B cell (primary cell): Measurements from ENCODE around the gene ANKMY2. TPM values are rescaled to one million over a fixed set of nuclear protein-coding genes. Genes with fewer than 3 reads are reported as not detected.

Source experiments
- ATAC-seq: fragments of 200-7000 bp; cut with Tn5 transposase; one replicate; pipeline ENCODE4 v1.10.0; 2021; ENCODE audit warnings: low read depth, mild to moderate bottlenecking, moderate number of reproducible peaks, moderate library complexity
- CTCF ChIA-PET: fragments of 350-600 bp; sonication (Branson Sonifier 250); formaldehyde crosslinking; loops from one replicate; lab custom pipeline; 2021; ENCODE audit warnings: antibody characterized with exemption, inconsistent platforms; lab: Charles Lee
- POLR2A ChIA-PET: fragments of 350-600 bp; sonication (Branson Sonifier 250); formaldehyde crosslinking; loops from one replicate; lab custom pipeline; 2021; ENCODE audit warnings: antibody characterized with exemption; lab: Charles Lee
- DNase-seq: peaks from one replicate; pipeline ENCODE4 v3.0.0; 2013
- H2AFZ ChIP-seq: 2 replicates; pipeline ENCODE4 v1.6.1; 2012; ENCODE audit warnings: mild to moderate bottlenecking, low read depth, low read length; ENCODE audit not compliant: insufficient read depth, poor library complexity, severe bottlenecking
- H3K27ac ChIP-seq, 2 donors: 1 replicate in 1 of 2; 2 replicates in 1 of 2; pipeline ENCODE4 v1.5.1; 2012 to 2013; ENCODE audit warnings: low read length in 2 of 2, mild to moderate bottlenecking in 2 of 2, moderate library complexity in 1 of 2
- H3K27me3 ChIP-seq, 4 experiments: fragments of 200-600 bp in 1 of 4; sonication (generic) in 1 of 4; replicated peaks in 1 of 4; 1 replicate in 2 of 4; 2 replicates in 2 of 4; pipeline versions ENCODE4 v1.6.1 to v1.7.0; 2013 to 2016; ENCODE audit warnings: low read length in 3 of 4, mild to moderate bottlenecking in 2 of 4, mixed read lengths in 1 of 4, moderate library complexity in 1 of 4; ENCODE audit not compliant: insufficient read depth in 4 of 4, control insufficient read depth in 3 of 4; ENCODE audit errors: control extremely low read depth in 1 of 4
- H3K36me3 ChIP-seq, 2 experiments: replicated peaks in 1 of 2; 1 replicate in 1 of 2; 2 replicates in 1 of 2; pipeline versions ENCODE4 v1.6.1 to v1.7.1; 2013; ENCODE audit warnings: low read length in 1 of 2; ENCODE audit not compliant: insufficient read depth in 2 of 2, control insufficient read depth in 1 of 2; ENCODE audit errors: control extremely low read depth in 1 of 2, extremely low read depth in 1 of 2
- H3K4me1 ChIP-seq, 2 donors: fragments of 200-600 bp in 1 of 2; sonication (generic) in 1 of 2; 1 replicate in 1 of 2; 2 replicates in 1 of 2; pipeline versions ENCODE4 v1.5.1 to v1.6.1; 2013 to 2017; ENCODE audit warnings: low read length in 2 of 2; ENCODE audit not compliant: control insufficient read depth in 2 of 2, insufficient read depth in 2 of 2
- H3K4me2 ChIP-seq: replicated peaks from 2 replicates; pipeline ENCODE3; 2012; ENCODE audit warnings: mild to moderate bottlenecking, low read depth, low read length; ENCODE audit not compliant: poor library complexity, severe bottlenecking
- H3K4me3 ChIP-seq, 5 experiments: fragments of 200-600 bp in 1 of 5; sonication (generic) in 1 of 5; 1 replicate in 3 of 5; 2 replicates in 2 of 5; pipeline versions ENCODE4 v1.5.1 to v1.7.0; 2011 to 2016; ENCODE audit warnings: low read length in 4 of 5, mild to moderate bottlenecking in 4 of 5, low read depth in 2 of 5, control low read depth in 1 of 5, moderate library complexity in 1 of 5; ENCODE audit not compliant: insufficient read depth in 1 of 5; ENCODE audit errors: control extremely low read depth in 1 of 5, extremely low read depth in 1 of 5
- H3K79me2 ChIP-seq: fragments of 200-600 bp; sonication (generic); one replicate; pipeline ENCODE4 v1.6.0; 2016; ENCODE audit warnings: low read length; ENCODE audit not compliant: control insufficient read depth, insufficient read depth
- H3K9ac ChIP-seq: fragments of 200-600 bp; sonication (generic); 2 replicates; pipeline ENCODE4 v1.6.1; 2017; ENCODE audit warnings: mild to moderate bottlenecking, low read length, moderate library complexity
- H3K9me3 ChIP-seq, 3 donors: one replicate each; pipeline versions ENCODE4 v1.6.1 to v1.7.1; 2013; ENCODE audit warnings: low read length in 2 of 3; ENCODE audit not compliant: control insufficient read depth in 2 of 3, insufficient read depth in 1 of 3; ENCODE audit errors: control extremely low read depth in 1 of 3
- H4K20me1 ChIP-seq: 2 replicates; pipeline ENCODE4 v1.6.0; 2012; ENCODE audit warnings: mild to moderate bottlenecking, low read length; ENCODE audit not compliant: insufficient read depth, control insufficient read depth, poor library complexity, severe bottlenecking
- H3K27ac Mint-ChIP-seq: one replicate; pipeline ENCODE4 v1.8.0; 2021; ENCODE audit warnings: mixed read lengths
- H3K27me3 Mint-ChIP-seq: one replicate; pipeline ENCODE4 v1.8.0; 2021; ENCODE audit warnings: mixed read lengths
- H3K4me1 Mint-ChIP-seq: one replicate; pipeline ENCODE4 v1.8.0; 2021; ENCODE audit warnings: mixed read lengths
- H3K4me3 Mint-ChIP-seq: one replicate; pipeline ENCODE4 v1.8.0; 2021; ENCODE audit warnings: mixed read lengths
- H3K9me3 Mint-ChIP-seq: one replicate; pipeline ENCODE4 v1.8.0; 2022; ENCODE audit warnings: mixed read lengths; ENCODE audit not compliant: insufficient read depth
- EZH2 ChIP-seq: IDR thresholded peaks from 2 replicates; pipeline ENCODE4 v1.6.1; 2012; ENCODE audit warnings: borderline replicate concordance, low read depth, mild to moderate bottlenecking, moderate library complexity, low read length; ENCODE audit not compliant: insufficient read depth, poor library complexity, severe bottlenecking
- WGBS: methylation state at CpG from one replicate; pipeline ENCODE4 v1.1.5; 2013; ENCODE audit warnings: missing lambda C conversion rate; ENCODE audit not compliant: insufficient coverage; 5-methylcytosine and 5-hydroxymethylcytosine counted together
- intact Hi-C: fragments of 100-400 bp; cut with micrococcal nuclease; formaldehyde crosslinking; loops from one replicate; pipeline ENCODE4 v1.10.0; 2022
- polyA plus RNA-seq: library from polyadenylated mRNA; depleted of rRNA; stranded (reverse); fragments of >200 nt; gene quantifications from 2 replicates; pipeline ENCODE4 v1.2.3, GENCODE V29; 2012
- total RNA-seq, 2 donors: library from RNA; stranded (reverse); fragments of 120-200 nt in 1 of 2; gene quantifications; 1 replicate in 1 of 2; 2 replicates in 1 of 2; pipeline versions ENCODE4 v1.2.3 to v1.2.4, GENCODE V29; 2013 to 2022
- TF ChIP-seq, protein P1 (sequence below): fragments of 200-600 bp; IDR thresholded peaks from one replicate; pipeline ENCODE4 v1.8.0; 2022; ENCODE audit warnings: antibody characterized with exemption, mild to moderate bottlenecking

Gene ANKMY2
- total and polyA plus RNA-seq, 2 donors (not counting 1 experiment from before 2014, with no cell fraction given) = 7.6 to 17.8 TPM

- Mint-ChIP-seq H3K27ac (no peak overlapping the region), H3K4me1 (peaks cover 17% of the 10 kb centered on the region), H3K4me3 (no peak overlapping the region), H3K9me3 (no peaks in the 10 kb centered on the region), H3K27me3 (no peaks in the 10 kb centered on the region)
- Histone ChIP-seq H3K9ac (no peak overlapping the region), H2AFZ (no peak overlapping the region), H3K27ac (no peak overlapping the region), H3K9me3 (no peaks in the 10 kb centered on the region), H4K20me1 (peaks cover 36% of the 10 kb centered on the region), H3K36me3 (no peaks in the 10 kb centered on the region), H3K79me2 (peaks cover 66% of the 10 kb centered on the region), H3K4me3 (no peak overlapping the region), H3K4me1 (no peaks in the 10 kb centered on the region), H3K4me2 (no peak overlapping the region), H3K27me3 (no peaks in the 10 kb centered on the region)
- POLR2A ChIA-PET = no interaction called here
- TF ChIP-seq EZH2 = no peak
- TF ChIP-seq, protein P1, sequence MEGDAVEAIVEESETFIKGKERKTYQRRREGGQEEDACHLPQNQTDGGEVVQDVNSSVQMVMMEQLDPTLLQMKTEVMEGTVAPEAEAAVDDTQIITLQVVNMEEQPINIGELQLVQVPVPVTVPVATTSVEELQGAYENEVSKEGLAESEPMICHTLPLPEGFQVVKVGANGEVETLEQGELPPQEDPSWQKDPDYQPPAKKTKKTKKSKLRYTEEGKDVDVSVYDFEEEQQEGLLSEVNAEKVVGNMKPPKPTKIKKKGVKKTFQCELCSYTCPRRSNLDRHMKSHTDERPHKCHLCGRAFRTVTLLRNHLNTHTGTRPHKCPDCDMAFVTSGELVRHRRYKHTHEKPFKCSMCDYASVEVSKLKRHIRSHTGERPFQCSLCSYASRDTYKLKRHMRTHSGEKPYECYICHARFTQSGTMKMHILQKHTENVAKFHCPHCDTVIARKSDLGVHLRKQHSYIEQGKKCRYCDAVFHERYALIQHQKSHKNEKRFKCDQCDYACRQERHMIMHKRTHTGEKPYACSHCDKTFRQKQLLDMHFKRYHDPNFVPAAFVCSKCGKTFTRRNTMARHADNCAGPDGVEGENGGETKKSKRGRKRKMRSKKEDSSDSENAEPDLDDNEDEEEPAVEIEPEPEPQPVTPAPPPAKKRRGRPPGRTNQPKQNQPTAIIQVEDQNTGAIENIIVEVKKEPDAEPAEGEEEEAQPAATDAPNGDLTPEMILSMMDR = no peak
- intact Hi-C loops = no loop called here
- CTCF ChIA-PET = no interaction called here
- DNase-seq (no peak), ATAC-seq (no peak)
- WGBS = 100% methylated on average over 1 of the region's 4 CpGs
Observed at GRCh38 chr7:16657656-16658279, 12.2 kb upstream of the ANKMY2 start.

- Mint-ChIP-seq H3K27me3 (no peaks in the 10 kb centered on the region), H3K27ac (no peak overlapping the region), H3K4me1 (peaks cover 24% of the 10 kb centered on the region), H3K9me3 (no peaks in the 10 kb centered on the region), H3K4me3 (no peak overlapping the region)
- no CpG with 5 or more reads among the region's 1 CpG for WGBS
- Histone ChIP-seq H3K9me3 (no peaks in the 10 kb centered on the region), H3K9ac (no peak overlapping the region), H2AFZ (no peak overlapping the region), H3K4me2 (no peak overlapping the region), H4K20me1 (peaks cover 48% of the 10 kb centered on the region), H3K27me3 (no peaks in the 10 kb centered on the region), H3K4me1 (peaks cover 0 to 6% of the 10 kb centered on the region in 2 donors), H3K27ac (no peak overlapping the region), H3K36me3 (no peaks in the 10 kb centered on the region), H3K4me3 (no peak overlapping the region), H3K79me2 (peaks cover 75% of the 10 kb centered on the region)
- POLR2A ChIA-PET = no interaction called here
- no peak for TF ChIP-seq EZH2
- TF ChIP-seq, protein P1 = no peak
- DNase-seq = no peak
- CTCF ChIA-PET = no interaction called here
- ATAC-seq = no peak
- intact Hi-C loops = no loop called here
Observed at GRCh38 chr7:16656141-16656540, 10.6 kb upstream of the ANKMY2 start.
